ENCODE results near the gene TESMIN. TPM values are rescaled to one million over a fixed set of nuclear protein-coding genes. Genes with fewer than 3 reads are reported as not detected.

Gene TESMIN
- total RNA-seq, 1 experiment from 2014 or later: 24.8 TPM

DNA sequence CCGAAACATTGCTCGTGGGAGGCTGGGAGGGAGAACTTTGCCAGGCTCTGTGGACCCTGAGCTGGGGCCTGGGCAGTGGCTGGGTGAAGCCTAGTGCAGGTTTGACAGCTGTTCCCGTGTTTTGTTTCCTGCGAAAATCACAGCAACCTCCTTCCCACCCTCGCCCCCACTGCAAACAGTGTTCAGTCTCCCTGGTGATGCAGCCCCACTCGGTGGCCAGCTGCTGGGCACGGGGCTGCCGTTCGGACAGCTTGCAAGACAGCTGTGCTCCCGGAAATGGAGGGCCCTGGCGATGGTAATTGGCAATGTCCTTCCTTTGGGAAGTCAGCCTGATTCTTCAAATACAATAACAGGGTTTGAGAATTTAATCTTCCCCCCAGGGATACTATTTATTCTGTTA is 77.3 kb downstream of the TESMIN start (continued):
- TF ChIP-seq POLR2AphosphoS5 (IDR thresholded peaks at IDR 0.05; ENCODE audit: low read depth, low read length): no peak
- TF ChIP-seq CBX3 (IDR thresholded peaks at IDR 0.05; ENCODE audit: low read depth): no peak

DNA sequence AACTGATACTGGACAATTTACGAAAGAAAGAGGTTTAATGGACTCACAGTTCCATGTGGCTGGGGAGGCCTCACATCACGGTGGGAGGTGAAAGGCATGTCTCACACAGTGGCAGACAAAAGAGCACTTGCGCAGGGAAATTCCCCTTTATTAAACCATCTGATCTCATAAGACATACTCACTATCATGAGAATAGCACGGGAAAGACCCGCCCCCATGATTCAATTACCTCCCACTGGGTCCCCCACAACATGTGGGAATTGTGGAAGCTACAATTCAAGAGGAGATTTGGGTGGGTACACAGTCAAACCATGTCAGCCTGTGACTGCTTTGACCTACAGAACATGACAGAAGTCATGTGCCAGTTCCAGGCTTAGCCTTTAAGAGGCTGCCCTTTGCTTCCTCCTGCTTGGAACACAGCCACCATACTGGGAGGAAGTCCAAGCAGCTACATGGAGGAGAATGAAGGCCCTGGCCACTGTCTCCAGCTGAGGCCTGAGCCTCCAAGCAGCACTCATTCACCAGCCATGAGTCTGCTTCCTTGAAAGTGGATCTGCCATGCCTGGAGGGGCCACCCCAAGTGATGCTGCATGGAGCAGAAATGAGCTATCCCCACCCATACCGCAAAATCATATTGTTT is 77.9 kb downstream of the TESMIN start:
- H2AFZ ChIP-seq (ENCODE audit: low read depth, low read length, poor library complexity, severe bottlenecking): no peak overlapping the region
- ChIA-PET POLR2A (no interaction called here), RAD21 (ENCODE audit: low non-redundant PET in 1 of 2, low total read pairs in 2 of 2, uncharacterized antibody in 2 of 2, unreplicated experiment in 2 of 2) (no interaction called here), CTCF (no interaction called here)
- no peaks in the 10 kb centered on the region for H4K20me1 ChIP-seq (ENCODE audit: insufficient read depth)
- BruUV-seq (replicated peaks): no TSS peak
- no peaks in the 10 kb centered on the region for H3K79me2 ChIP-seq (ENCODE audit: insufficient read depth, low read length)
- intact Hi-C loops (cut with micrococcal nuclease): no loop called here
- H3K9ac ChIP-seq (ENCODE audit: low read length): no peak overlapping the region
- TF ChIP-seq SRF (IDR thresholded peaks at IDR 0.05; ENCODE audit: low read depth): no peak
- TF ChIP-seq ZNF274 (IDR thresholded peaks at IDR 0.05; ENCODE audit: low read depth, low read length): no peak
- TF ChIP-seq FOSL1 (IDR thresholded peaks at IDR 0.05; ENCODE audit: low read depth): no peak
- TF ChIP-seq EZH2phosphoT487 (IDR thresholded peaks at IDR 0.05; ENCODE audit: borderline replicate concordance): no peak
- TF ChIP-seq TCF7L2 (IDR thresholded peaks at IDR 0.05; ENCODE audit: borderline replicate concordance, extremely low read depth, insufficient read depth, insufficient read length): no peak
- TF ChIP-seq, protein P1, sequence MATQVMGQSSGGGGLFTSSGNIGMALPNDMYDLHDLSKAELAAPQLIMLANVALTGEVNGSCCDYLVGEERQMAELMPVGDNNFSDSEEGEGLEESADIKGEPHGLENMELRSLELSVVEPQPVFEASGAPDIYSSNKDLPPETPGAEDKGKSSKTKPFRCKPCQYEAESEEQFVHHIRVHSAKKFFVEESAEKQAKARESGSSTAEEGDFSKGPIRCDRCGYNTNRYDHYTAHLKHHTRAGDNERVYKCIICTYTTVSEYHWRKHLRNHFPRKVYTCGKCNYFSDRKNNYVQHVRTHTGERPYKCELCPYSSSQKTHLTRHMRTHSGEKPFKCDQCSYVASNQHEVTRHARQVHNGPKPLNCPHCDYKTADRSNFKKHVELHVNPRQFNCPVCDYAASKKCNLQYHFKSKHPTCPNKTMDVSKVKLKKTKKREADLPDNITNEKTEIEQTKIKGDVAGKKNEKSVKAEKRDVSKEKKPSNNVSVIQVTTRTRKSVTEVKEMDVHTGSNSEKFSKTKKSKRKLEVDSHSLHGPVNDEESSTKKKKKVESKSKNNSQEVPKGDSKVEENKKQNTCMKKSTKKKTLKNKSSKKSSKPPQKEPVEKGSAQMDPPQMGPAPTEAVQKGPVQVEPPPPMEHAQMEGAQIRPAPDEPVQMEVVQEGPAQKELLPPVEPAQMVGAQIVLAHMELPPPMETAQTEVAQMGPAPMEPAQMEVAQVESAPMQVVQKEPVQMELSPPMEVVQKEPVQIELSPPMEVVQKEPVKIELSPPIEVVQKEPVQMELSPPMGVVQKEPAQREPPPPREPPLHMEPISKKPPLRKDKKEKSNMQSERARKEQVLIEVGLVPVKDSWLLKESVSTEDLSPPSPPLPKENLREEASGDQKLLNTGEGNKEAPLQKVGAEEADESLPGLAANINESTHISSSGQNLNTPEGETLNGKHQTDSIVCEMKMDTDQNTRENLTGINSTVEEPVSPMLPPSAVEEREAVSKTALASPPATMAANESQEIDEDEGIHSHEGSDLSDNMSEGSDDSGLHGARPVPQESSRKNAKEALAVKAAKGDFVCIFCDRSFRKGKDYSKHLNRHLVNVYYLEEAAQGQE (IDR thresholded peaks at IDR 0.05; ENCODE audit: low read depth): no peak
- no peak for TF ChIP-seq SP1 (IDR thresholded peaks at IDR 0.05; ENCODE audit: low read depth)
- TF ChIP-seq ELF1 (IDR thresholded peaks at IDR 0.05; ENCODE audit: borderline replicate concordance, low read depth): no peak
- no peak for TF ChIP-seq CEBPB (IDR thresholded peaks at IDR 0.05; ENCODE audit: low read depth)
- TF ChIP-seq EGR1 (IDR thresholded peaks at IDR 0.05; ENCODE audit: low read depth): no peak
- TF ChIP-seq, protein P2, sequence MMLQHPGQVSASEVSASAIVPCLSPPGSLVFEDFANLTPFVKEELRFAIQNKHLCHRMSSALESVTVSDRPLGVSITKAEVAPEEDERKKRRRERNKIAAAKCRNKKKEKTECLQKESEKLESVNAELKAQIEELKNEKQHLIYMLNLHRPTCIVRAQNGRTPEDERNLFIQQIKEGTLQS (IDR thresholded peaks at IDR 0.05): no peak
- no peak for TF ChIP-seq YY1 (IDR thresholded peaks at IDR 0.05; ENCODE audit: extremely low read depth, insufficient replicate concordance, low read depth, low read length)
- TF ChIP-seq EZH2 (IDR thresholded peaks at IDR 0.05): no peak
- TF ChIP-seq JUND (IDR thresholded peaks at IDR 0.05): no peak
- TF ChIP-seq, protein P3, sequence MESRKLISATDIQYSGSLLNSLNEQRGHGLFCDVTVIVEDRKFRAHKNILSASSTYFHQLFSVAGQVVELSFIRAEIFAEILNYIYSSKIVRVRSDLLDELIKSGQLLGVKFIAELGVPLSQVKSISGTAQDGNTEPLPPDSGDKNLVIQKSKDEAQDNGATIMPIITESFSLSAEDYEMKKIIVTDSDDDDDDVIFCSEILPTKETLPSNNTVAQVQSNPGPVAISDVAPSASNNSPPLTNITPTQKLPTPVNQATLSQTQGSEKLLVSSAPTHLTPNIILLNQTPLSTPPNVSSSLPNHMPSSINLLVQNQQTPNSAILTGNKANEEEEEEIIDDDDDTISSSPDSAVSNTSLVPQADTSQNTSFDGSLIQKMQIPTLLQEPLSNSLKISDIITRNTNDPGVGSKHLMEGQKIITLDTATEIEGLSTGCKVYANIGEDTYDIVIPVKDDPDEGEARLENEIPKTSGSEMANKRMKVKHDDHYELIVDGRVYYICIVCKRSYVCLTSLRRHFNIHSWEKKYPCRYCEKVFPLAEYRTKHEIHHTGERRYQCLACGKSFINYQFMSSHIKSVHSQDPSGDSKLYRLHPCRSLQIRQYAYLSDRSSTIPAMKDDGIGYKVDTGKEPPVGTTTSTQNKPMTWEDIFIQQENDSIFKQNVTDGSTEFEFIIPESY (IDR thresholded peaks at IDR 0.05; ENCODE audit: extremely low read depth, insufficient replicate concordance, low read length): no peak
- TF ChIP-seq POLR2AphosphoS5 (IDR thresholded peaks at IDR 0.05; ENCODE audit: low read depth, low read length): no peak
- TF ChIP-seq SIN3A (IDR thresholded peaks at IDR 0.05; ENCODE audit: low read depth): no peak
- TF ChIP-seq CBX3 (IDR thresholded peaks at IDR 0.05; ENCODE audit: low read depth): no peak
- no peak for TF ChIP-seq ZFX (IDR thresholded peaks at IDR 0.05)
- no peaks in the 10 kb centered on the region for H3K27me3 ChIP-seq (ENCODE audit: insufficient read depth, low read length)
- no peak overlapping the region for H3K27ac ChIP-seq (ENCODE audit: low read depth, low read length)
- H3K36me3 ChIP-seq (ENCODE audit: control insufficient read depth in 1 of 2, insufficient read depth in 2 of 2, low read length in 2 of 2): no peaks in the 10 kb centered on the region
- DNase-seq (ENCODE audit: low read depth, low spot score) (no peak), ATAC-seq (no peak)
- H3K9me3 ChIP-seq (ENCODE audit: control insufficient read depth in 1 of 2, insufficient read depth in 1 of 2, low read depth in 1 of 2, low read length in 2 of 2): peaks cover 0 to 3% of the 10 kb centered on the region in 2 experiments; a peak in 1 of 4 replicates
- peaks cover 10 to 15% of the 10 kb centered on the region in 2 experiments for H3K4me1 ChIP-seq (ENCODE audit: control insufficient read depth in 1 of 2, insufficient read depth in 2 of 2, low read length in 2 of 2)
- H3K4me2 ChIP-seq (ENCODE audit: low read length): no peak overlapping the region
- no peak overlapping the region for H3K4me3 ChIP-seq (replicated peaks in 1 of 2; ENCODE audit: low read depth in 1 of 2, low read length in 2 of 2)
- no peaks in the 10 kb centered on the region for H3K9me2 ChIP-seq (ENCODE audit: insufficient read depth)
